Cardiac atrium fibroblast (primary cell): ENCODE measurements around the gene SPINT4. TPM values are rescaled to one million over a fixed set of nuclear protein-coding genes. Genes with fewer than 3 reads are reported as not detected.

Experiments used
- total RNA-seq: library from RNA; depleted of rRNA; stranded (reverse); fragments of >200 nt; gene quantifications from 2 replicates; pipeline ENCODE4 v1.2.3, GENCODE V29; 2015

SPINT4 gene
- not detected in 2 replicates for total RNA-seq

GRCh38 chr20:45722047-45722446 is at the start of gene SPINT4:
SPINT4 (plus strand) TSS chr20:45722347; CDS start chr20:45722368, 21 bp downstream.

GRCh38 chr20:45701873-45702272 is 20.3 kb upstream of the SPINT4 start, which contains the start of gene WFDC13:
WFDC13 (plus strand) TSS chr20:45702038; CDS start chr20:45702124, 86 bp downstream.

GRCh38 chr20:45704969-45705637 is 17.0 kb upstream of the SPINT4 start, which contains the start of gene WFDC10B:
WFDC10B (minus strand) TSS chr20:45705019; CDS start chr20:45685992, 19,027 bp downstream.

Other genes with a start within 250 kb of the SPINT4 start
- gene SPINT3, start 206.7 kb upstream of the SPINT4 start, total RNA-seq, result not detected in 2 replicates
- gene WFDC6, start 182.9 kb upstream of the SPINT4 start, total RNA-seq, result not detected in 2 replicates
- gene EPPIN, start 174.9 kb upstream of the SPINT4 start, total RNA-seq, result not detected in 2 replicates
- not detected in 2 replicates for gene WFDC8, start 143.1 kb upstream of the SPINT4 start, total RNA-seq
- gene WFDC10A, start 92.6 kb upstream of the SPINT4 start, total RNA-seq, result not detected in 2 replicates
- not detected in 2 replicates for gene WFDC9, start 91.1 kb upstream of the SPINT4 start, total RNA-seq
- gene WFDC11, start 52.1 kb upstream of the SPINT4 start, total RNA-seq, result not detected in 2 replicates
- not detected in 2 replicates for gene WFDC13, start 20.3 kb upstream of the SPINT4 start, total RNA-seq
- gene WFDC10B, start 17.3 kb upstream of the SPINT4 start, total RNA-seq, result not detected in 2 replicates
- not detected in 2 replicates for gene WFDC3, start 69.5 kb downstream of the SPINT4 start, total RNA-seq
- 17.2 and 25.1 TPM in 2 replicates for gene DNTTIP1, start 69.6 kb downstream of the SPINT4 start, total RNA-seq
- 19.6 and 32.7 TPM in 2 replicates for gene UBE2C, start 90.3 kb downstream of the SPINT4 start, total RNA-seq
- gene TNNC2, start 105.0 kb downstream of the SPINT4 start, total RNA-seq, result not detected in 2 replicates
- 33.6 and 41.5 TPM in 2 replicates for gene SNX21, start 111.5 kb downstream of the SPINT4 start, total RNA-seq
- 45.3 and 87.3 TPM in 2 replicates for gene ACOT8, start 135.0 kb downstream of the SPINT4 start, total RNA-seq
- 2.9 and 6.1 TPM in 2 replicates for gene ZSWIM3, start 135.3 kb downstream of the SPINT4 start, total RNA-seq
- gene ZSWIM1, start 158.9 kb downstream of the SPINT4 start, total RNA-seq, result 9.4 and 9.9 TPM in 2 replicates
- not detected in 2 replicates for gene SPATA25, start 165.3 kb downstream of the SPINT4 start, total RNA-seq
- 1.1 and 1.9 TPM in 2 replicates for gene NEURL2, start 168.9 kb downstream of the SPINT4 start, total RNA-seq
- 134 and 149 TPM in 2 replicates for gene CTSA, start 169.0 kb downstream of the SPINT4 start, total RNA-seq
- 60.6 and 107 TPM in 2 replicates for gene PLTP, start 189.8 kb downstream of the SPINT4 start, total RNA-seq
- gene PCIF1, start 212.3 kb downstream of the SPINT4 start, total RNA-seq, result 9.2 and 17.3 TPM in 2 replicates
- 7.9 and 17.0 TPM in 2 replicates for gene ZNF335, start 249.9 kb downstream of the SPINT4 start, total RNA-seq